ENCODE results near the gene UBE2C.

- no peak for TF ChIP-seq CTCF (conservative IDR thresholded peaks at IDR 0.05 in 1 of 2, IDR thresholded peaks at IDR 0.05 in 1 of 2; ENCODE audit: low read depth in 1 of 2, low read length in 2 of 2)
- TF ChIP-seq EZH2 (IDR thresholded peaks at IDR 0.05; ENCODE audit: low read length, missing control alignments): no peak
Observed at GRCh38 chr20:45851501-45851900, 39.1 kb downstream of the UBE2C start.

Measured in fibroblast of lung (primary cell).